Retina (tissue), 1 donor: ENCODE data around the gene DLL4.

Source experiments
- DNase-seq: peaks from one replicate; pipeline ENCODE4 v3.0.0-alpha.2; 2016

The DLL4 gene

DNA sequence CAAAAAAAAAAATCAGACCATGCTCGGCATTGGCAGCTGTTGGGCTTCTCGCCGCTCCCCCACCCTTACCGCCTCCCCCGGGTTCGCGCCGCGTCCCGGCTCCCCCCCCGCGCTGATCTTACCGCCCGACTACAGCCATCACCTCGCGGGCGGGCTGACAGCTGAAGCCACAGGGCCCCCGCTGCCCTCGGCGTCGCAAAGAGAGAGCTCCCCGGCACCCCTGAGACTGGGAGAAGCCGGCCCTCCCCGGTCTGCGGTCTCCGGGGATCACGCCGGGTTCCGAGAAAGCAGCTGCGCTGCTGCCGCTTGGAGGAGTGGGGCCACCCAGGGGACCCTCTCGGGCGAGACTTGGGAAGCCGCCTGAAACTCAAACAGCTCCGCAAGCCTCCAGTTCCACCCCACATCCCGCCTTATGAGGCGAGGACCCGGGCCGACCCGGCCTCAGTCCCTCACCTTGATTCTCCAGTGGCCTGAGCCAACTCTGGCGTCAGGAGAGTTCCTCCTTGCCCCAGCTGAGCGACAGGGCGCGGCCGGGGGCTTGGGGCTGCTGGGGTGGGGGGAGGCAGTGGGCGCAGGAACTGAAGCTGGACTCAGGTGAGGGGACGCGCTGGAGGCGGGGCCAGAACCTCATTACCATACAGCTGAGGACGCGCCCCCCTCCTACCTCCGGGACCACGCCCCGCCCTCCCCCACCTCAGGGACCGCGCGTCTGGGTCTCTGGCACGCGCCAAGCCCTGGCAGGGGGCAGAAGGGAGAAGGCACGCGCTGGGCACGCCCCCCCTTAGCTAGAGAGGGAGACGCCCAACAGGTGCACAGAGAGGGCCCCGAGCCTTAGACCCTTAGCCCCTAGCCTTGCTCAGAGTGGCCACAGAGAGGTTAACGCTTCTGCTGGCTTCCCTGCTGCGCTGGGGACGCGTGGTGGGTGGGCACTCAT, 1.0 kb upstream of the DLL4 start:
- peak; percentile 71 for DNase-seq

DNA sequence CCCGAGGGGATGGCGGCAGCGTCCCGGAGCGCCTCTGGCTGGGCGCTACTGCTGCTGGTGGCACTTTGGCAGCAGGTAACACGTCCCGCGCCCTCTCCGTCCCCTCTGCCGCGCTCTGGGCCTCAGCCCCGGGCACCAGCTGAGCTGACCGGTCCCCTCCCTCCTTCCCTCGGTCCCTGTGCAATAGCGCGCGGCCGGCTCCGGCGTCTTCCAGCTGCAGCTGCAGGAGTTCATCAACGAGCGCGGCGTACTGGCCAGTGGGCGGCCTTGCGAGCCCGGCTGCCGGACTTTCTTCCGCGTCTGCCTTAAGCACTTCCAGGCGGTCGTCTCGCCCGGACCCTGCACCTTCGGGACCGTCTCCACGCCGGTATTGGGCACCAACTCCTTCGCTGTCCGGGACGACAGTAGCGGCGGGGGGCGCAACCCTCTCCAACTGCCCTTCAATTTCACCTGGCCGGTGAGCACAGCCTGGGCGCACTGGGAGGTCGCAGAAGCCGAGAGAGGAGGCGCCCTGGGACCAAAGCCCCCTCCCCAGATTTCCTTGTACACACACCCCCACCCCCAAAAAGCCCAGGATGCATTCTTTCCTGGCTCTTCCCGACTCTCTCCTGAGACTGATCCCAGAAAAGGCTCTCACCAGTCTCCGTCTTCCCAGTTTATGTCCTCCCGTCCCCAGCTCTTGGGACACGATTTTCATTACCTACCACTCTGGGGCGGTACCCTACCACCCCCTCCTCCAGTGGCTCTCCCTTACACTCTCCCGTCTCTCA, 705 bp downstream of the DLL4 start:
- peak; percentile 90 for DNase-seq

DNA sequence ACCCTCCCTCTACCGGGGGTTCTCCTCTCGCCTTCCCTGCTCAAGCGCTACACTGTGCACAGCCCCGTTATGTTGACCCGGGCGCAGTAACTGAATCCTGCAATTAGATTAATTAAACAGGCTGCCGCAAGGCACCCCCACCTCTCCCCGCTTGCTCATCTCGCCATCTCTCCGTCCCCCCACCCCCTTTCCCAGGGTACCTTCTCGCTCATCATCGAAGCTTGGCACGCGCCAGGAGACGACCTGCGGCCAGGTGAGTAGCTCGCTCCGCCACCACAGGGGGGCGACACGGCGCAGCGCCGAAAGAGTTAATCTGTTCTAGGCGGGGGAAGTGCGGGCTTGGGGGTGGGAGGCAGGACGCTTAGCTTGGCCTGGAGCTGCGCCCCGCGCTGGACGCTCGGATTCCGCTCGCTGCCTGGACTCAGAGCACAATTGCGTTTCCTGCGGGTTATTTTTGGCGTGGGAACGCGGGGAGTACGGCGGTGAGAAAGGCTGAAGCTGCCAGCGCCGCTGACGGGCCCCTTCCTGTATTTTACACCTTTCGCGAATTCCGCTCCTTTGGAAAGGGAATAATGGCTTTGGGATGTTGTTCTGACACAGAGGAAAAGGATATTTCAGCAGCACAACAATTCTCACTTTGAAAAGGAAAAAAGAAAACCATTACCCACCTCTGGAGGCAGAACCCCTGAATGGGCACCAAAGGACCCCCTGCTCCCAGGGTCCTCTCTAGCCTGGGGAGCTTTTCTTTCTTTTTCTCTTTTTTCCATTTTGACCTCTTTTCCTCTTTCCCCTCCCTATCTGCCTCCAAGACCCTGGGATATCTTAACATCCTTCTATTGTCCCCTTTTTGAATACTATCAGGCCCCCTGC, 1.5 kb downstream of the DLL4 start:
- peak; percentile 71 for DNase-seq

DNA sequence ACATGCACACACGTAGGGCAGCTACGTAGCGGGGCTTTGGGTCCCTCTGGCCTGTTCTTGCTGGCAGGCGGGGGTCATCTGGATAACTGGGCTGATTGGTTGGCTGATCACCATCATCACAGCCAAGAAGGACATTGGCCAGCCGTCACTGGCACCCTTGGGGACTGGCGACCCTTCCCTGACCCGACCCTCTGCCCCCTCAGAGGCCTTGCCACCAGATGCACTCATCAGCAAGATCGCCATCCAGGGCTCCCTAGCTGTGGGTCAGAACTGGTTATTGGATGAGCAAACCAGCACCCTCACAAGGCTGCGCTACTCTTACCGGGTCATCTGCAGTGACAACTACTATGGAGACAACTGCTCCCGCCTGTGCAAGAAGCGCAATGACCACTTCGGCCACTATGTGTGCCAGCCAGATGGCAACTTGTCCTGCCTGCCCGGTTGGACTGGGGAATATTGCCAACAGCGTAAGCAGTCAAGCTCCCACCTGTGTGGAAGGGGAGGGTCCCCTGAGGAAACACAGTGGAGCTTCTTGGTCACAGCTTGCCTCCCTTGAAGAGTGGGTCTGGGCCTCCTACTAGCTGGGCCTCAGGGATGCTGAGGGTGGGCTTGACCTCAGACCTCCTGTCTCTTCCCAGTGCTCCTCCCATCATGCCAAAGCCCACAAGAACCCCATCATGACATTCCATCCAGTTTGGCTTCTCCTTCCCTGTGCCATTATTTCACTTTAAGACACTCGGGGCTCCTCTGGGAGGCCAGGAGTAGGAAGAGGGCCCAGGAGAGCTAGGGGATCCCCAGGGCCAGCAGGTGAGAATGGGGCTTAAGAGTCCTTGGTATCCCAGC, 2.4 kb downstream of the DLL4 start:
- no peak for DNase-seq

DNA sequence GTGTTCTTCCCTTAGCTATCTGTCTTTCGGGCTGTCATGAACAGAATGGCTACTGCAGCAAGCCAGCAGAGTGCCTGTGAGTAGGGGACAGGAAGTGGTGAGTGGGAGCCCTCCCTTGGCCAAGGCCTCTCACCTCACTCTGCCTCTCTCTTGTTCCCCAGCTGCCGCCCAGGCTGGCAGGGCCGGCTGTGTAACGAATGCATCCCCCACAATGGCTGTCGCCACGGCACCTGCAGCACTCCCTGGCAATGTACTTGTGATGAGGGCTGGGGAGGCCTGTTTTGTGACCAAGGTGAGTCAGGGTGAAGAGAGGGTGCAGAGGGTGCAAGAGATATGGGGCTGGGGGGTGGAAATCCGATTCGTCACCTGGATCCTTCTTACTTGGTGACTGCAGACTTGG, 3.0 kb downstream of the DLL4 start:
- no peak for DNase-seq

DNA sequence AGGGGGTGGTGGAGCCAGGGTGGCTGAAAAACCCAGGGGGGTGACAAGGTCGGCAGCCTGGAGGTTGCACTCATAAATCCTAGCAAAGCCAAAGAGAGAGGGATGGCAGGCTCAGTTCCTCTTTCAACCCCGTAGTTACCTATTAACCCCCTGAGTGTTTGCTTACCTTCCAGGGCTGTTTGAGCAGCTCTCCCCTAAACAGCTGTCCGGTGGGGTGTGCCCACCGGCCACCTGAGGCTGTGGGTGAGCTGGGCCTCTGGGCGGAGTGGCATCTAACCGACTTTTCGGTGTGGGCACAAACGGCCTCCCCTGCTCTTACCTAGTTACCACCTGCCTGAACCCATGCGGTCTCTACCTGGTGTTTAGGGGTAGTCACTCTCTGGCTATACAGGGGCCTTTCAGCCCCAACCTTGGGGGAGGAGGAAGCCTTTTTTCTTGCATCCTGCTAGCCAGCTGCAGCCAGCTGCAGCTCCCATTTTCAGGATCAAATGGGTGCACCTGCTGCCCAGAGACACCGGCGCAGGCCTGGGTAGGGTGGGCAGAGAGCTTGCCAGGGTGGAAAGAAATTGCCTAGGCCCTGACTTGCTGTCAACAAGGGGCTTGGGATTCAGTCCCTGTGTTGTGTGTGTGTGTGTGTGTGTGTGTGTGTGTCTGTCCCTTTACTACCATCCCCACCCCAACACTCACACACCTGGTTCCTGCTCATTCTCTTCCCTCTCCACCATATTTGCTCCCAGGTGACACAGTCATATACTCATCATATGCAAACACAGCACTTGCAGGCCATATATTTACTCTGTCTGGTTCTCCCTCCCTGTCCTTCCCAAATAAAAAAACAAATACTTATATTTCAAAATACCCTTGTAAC, 3.7 kb downstream of the DLL4 start:
- DNase-seq, result no peak

DNA sequence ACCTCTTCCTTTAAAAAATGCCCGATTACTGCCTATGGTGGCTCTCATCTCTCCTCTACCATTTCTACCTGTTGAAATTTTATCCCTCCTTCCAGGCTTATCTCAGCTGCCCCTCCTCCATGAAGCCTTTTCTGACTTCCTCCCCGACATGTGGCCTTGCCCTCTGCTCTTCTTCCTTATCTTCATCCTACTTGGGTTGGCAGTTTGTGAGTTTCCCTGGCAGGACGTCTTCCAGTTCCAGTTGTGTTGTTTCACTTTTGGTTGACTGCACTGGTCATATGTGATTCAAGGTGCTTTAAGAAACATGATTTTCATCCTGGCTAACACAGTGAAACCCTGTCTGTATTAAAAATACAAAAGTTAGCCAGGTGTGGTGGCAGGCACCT, 4.4 kb downstream of the DLL4 start:
- no peak for DNase-seq

DNA sequence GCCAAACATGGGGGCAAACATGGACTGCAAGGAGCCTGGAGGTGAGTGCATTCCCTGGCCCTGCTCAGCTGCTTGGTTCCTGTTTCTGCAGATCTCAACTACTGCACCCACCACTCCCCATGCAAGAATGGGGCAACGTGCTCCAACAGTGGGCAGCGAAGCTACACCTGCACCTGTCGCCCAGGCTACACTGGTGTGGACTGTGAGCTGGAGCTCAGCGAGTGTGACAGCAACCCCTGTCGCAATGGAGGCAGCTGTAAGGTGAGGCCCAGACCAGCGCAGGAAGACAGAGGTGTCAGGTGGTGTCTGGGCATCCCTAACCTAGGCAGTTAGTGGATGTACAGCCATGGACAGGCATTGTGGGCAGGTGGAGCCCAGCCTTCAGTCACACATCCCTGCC, 5.3 kb downstream of the DLL4 start:
- DNase-seq, result no peak

DNA sequence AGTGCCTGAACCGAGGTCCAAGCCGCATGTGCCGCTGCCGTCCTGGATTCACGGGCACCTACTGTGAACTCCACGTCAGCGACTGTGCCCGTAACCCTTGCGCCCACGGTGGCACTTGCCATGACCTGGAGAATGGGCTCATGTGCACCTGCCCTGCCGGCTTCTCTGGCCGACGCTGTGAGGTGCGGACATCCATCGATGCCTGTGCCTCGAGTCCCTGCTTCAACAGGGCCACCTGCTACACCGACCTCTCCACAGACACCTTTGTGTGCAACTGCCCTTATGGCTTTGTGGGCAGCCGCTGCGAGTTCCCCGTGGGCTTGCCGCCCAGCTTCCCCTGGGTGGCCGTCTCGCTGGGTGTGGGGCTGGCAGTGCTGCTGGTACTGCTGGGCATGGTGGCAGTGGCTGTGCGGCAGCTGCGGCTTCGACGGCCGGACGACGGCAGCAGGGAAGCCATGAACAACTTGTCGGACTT, 7.1 kb downstream of the DLL4 start:
- no peak for DNase-seq

DNA sequence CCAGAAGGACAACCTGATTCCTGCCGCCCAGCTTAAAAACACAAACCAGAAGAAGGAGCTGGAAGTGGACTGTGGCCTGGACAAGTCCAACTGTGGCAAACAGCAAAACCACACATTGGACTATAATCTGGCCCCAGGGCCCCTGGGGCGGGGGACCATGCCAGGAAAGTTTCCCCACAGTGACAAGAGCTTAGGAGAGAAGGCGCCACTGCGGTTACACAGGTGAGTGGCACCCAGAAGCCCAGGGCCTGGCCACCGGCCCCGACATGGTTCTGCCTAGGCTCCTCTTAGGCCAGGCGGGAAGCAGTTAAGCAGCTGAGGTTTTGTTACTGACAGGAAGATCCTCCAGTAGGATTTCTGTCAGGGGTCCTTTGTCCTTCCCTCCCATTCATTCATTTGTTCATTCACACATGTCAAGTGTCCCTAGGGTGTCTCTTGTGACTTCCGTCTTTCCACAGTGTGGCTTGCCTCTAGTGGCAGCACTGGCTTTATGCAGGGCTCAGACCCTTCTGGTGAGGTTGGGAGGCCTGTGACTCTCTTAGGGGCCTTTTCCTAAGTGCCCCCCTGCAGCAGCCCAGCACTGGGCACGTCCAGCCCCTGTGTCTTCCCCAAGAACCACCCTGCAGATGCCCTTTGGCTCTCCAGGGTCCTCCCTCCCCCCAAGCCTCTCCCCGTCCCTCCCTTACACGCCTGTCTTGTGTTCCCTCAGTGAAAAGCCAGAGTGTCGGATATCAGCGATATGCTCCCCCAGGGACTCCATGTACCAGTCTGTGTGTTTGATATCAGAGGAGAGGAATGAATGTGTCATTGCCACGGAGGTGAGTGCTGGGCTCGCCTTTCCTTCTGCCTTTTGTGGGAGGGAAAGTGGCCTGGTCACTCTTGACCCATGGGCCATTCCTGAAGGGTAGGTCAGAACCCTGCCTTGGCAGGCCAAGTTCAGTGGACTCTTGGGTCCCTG, 7.8 kb downstream of the DLL4 start:
- DNase-seq, result peak; percentile 59

DNA sequence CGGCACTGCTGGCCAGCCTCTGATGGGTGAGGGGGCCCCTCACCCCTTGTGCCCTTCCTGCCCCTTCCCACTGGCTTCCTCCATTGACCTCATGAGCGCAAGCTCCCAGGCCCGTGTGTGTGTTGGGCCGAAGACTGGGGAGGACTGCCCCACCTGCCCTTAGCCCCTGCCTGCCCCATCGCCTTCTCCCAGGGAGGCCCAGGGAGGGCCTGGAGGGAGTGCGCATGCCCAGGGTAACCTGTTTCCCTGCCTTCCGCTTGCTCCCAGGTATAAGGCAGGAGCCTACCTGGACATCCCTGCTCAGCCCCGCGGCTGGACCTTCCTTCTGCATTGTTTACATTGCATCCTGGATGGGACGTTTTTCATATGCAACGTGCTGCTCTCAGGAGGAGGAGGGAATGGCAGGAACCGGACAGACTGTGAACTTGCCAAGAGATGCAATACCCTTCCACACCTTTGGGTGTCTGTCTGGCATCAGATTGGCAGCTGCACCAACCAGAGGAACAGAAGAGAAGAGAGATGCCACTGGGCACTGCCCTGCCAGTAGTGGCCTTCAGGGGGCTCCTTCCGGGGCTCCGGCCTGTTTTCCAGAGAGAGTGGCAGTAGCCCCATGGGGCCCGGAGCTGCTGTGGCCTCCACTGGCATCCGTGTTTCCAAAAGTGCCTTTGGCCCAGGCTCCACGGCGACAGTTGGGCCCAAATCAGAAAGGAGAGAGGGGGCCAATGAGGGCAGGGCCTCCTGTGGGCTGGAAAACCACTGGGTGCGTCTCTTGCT, 8.8 kb downstream of the DLL4 start:
- DNase-seq, result no peak

DNA sequence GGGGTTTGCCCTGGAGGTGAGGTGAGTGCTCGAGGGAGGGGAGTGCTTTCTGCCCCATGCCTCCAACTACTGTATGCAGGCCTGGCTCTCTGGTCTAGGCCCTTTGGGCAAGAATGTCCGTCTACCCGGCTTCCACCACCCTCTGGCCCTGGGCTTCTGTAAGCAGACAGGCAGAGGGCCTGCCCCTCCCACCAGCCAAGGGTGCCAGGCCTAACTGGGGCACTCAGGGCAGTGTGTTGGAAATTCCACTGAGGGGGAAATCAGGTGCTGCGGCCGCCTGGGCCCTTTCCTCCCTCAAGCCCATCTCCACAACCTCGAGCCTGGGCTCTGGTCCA, 9.4 kb downstream of the DLL4 start:
- no peak for DNase-seq

DNA sequence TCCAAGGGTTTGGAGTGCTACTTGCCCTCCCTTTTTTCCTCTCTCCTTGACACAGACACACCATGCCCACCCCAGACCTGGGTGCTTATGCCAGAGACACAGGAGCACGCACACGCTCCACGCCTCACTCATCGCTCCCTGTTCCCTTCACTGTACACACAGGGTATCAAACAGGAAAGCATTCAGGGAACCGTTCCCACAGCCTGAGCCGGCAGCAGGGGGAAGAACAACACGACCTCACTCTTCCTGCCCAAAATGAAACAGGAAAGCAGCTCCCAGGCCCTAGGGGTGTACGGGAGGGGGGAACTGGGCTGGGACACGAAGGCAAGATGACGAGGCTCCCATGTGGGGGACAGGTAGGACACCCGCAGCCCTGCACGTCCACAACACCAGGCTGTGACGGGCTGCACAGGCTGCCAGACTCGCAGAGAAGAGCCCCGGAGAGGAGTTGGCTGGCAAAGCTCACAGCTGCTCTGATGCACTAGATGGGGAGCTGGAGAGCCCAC, 11.2 kb downstream of the DLL4 start:
- DNase-seq, result peak; percentile 40

DNA sequence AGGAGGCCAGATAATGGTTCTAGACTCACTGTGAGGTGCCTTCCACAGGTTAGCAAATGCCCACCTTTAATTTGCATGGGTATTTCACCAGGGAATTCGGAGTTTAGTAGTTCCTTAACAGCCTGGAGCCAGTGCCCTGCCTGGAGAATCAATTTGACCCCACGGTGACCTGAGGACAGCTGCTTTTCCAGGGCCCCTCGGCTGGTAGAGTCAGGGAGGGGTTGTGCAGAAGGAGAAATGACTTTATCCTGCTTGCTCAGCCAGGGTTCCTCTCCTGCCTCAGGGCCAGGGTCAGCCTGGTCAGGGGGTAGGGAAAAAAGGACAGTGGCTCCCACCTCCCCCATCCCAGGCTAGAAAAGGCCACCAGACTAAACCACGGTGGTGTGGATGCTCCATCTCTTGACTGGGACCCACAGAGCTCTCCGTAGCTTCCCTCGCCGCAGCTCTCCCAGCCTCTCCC, 12.0 kb downstream of the DLL4 start:
- peak; percentile 80 for DNase-seq

DNA sequence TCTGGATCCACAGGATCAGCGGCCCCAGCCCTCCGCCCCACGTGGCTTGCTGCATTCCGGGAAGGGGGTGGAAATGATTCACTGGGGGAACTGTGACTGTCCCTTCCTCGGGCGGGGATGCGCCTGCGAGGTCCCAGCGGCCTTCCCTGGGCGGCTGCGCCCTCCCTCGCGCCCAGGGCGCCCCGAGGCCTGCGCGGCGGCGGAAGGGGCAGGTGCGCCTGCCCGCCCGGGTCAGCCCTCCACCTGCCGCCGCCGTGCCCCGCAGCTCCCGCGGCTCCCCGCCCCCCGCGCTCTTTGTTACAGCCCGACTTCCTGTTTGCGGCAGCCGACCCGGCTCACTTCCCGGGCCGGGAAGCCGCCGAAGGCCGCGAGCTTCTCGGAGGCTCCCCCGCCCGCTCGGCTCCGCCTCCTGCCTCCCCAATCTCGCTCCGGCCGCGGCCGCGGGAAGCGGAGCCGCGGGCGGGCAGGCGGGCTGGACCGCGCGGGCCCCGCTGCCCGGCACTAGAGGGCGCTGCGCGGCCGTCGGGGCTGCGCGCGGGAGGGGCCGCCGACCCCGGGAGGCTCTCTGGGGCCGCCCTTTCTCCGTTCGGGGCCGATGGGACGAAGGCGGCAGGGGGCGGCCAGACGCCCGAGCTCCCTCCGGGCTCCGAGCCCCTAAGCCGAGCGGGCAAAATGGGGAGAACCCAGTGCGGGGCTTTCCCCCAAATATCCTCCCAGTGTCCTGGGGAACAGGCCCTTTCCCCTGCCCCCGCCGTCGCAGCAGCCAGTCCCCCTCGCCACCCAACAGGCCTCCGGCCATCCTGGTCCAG, 12.6 kb downstream of the DLL4 start:
- peak; percentile 81 for DNase-seq

DNA sequence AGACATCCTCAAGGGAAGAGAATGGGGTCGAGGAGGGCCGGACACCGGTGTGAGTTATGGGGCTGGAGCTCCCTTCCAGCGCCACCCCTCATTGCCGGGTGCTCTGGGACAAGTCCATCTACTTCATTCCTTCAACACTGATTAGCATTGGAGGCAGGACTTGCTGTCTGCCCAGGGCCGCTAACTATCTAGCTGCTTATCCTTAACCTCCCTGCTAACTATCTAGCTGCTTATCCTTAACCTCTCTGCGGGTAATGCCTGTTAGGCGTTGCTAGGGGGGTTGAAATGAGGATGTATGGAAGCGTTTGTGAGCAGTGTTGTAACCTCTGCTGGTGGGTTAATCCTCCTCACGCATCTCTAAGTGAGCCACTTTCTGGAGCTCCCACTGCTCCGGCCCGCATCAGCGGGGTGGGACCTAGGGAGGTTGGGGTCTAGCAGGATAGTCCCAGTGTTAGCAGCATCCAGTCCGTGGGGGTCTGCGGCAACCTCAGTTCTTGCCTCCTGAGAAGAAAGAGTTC, 13.3 kb downstream of the DLL4 start:
- no peak for DNase-seq

DNA sequence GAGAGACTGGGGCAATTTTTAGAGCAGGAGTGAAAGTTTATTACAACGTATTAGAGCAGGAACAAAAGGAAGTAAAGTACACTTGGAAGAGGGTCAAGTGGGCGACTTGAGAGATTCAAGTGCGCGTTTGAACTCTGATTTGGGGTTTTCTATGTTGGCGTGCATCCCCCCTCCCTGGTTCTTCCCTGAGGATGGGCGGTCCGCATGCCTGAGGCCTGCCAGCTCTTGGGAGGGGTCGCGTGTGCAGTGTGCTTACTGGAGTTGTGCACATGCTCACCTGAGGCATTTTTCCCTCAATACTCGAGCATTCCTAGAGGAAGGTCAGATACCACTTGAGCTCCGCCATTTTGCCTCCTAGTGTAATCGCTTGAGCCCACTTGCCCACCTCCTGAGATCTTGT, 13.7 kb downstream of the DLL4 start:
- no peak for DNase-seq
